ENCODE results near the gene NLRP1. TPM values are rescaled to one million over a fixed set of nuclear protein-coding genes. Genes with fewer than 3 reads are reported as not detected.
A peak's percentile ranks its signal among the peaks of the same experiment; 100 is the strongest.

Gene NLRP1
- total and polyA plus RNA-seq, 9 of the 15 experiments (the other 6 are each of a cell fraction or from before 2014, with no cell fraction given): 4.0 to 69.4 (median 27.7) TPM

- TF ChIP-seq CUX1 (CRISPR knock-in tag; IDR thresholded peaks at IDR 0.05) (no peak), EP400 (IDR thresholded peaks at IDR 0.05) (peak; percentile 97), XRCC4 (IDR thresholded peaks at IDR 0.05; ENCODE audit: extremely low read depth, insufficient read depth, insufficient read length) (no peak), RB1 (IDR thresholded peaks at IDR 0.05; ENCODE audit: low read depth) (peak; percentile 87), E2F8 (IDR thresholded peaks at IDR 0.05; ENCODE audit: low read depth, partially characterized antibody) (peak; percentile 84), ELF4 (CRISPR knock-in tag; IDR thresholded peaks at IDR 0.05) (no peak)
- TF ChIP-seq, protein P1, sequence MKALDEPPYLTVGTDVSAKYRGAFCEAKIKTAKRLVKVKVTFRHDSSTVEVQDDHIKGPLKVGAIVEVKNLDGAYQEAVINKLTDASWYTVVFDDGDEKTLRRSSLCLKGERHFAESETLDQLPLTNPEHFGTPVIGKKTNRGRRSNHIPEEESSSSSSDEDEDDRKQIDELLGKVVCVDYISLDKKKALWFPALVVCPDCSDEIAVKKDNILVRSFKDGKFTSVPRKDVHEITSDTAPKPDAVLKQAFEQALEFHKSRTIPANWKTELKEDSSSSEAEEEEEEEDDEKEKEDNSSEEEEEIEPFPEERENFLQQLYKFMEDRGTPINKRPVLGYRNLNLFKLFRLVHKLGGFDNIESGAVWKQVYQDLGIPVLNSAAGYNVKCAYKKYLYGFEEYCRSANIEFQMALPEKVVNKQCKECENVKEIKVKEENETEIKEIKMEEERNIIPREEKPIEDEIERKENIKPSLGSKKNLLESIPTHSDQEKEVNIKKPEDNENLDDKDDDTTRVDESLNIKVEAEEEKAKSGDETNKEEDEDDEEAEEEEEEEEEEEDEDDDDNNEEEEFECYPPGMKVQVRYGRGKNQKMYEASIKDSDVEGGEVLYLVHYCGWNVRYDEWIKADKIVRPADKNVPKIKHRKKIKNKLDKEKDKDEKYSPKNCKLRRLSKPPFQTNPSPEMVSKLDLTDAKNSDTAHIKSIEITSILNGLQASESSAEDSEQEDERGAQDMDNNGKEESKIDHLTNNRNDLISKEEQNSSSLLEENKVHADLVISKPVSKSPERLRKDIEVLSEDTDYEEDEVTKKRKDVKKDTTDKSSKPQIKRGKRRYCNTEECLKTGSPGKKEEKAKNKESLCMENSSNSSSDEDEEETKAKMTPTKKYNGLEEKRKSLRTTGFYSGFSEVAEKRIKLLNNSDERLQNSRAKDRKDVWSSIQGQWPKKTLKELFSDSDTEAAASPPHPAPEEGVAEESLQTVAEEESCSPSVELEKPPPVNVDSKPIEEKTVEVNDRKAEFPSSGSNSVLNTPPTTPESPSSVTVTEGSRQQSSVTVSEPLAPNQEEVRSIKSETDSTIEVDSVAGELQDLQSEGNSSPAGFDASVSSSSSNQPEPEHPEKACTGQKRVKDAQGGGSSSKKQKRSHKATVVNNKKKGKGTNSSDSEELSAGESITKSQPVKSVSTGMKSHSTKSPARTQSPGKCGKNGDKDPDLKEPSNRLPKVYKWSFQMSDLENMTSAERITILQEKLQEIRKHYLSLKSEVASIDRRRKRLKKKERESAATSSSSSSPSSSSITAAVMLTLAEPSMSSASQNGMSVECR (CRISPR knock-in tag; IDR thresholded peaks at IDR 0.05): no peak
- TF ChIP-seq, protein P2, sequence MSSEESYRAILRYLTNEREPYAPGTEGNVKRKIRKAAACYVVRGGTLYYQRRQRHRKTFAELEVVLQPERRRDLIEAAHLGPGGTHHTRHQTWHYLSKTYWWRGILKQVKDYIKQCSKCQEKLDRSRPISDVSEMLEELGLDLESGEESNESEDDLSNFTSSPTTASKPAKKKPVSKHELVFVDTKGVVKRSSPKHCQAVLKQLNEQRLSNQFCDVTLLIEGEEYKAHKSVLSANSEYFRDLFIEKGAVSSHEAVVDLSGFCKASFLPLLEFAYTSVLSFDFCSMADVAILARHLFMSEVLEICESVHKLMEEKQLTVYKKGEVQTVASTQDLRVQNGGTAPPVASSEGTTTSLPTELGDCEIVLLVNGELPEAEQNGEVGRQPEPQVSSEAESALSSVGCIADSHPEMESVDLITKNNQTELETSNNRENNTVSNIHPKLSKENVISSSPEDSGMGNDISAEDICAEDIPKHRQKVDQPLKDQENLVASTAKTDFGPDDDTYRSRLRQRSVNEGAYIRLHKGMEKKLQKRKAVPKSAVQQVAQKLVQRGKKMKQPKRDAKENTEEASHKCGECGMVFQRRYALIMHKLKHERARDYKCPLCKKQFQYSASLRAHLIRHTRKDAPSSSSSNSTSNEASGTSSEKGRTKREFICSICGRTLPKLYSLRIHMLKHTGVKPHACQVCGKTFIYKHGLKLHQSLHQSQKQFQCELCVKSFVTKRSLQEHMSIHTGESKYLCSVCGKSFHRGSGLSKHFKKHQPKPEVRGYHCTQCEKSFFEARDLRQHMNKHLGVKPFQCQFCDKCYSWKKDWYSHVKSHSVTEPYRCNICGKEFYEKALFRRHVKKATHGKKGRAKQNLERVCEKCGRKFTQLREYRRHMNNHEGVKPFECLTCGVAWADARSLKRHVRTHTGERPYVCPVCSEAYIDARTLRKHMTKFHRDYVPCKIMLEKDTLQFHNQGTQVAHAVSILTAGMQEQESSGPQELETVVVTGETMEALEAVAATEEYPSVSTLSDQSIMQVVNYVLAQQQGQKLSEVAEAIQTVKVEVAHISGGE (CRISPR knock-in tag; IDR thresholded peaks at IDR 0.05): peak; percentile 55 to 91 (median 71); a peak in 4 of 6 replicates
These were observed 97.8 kb downstream of the NLRP1 start, which contains the start of gene MIS12 (continued) for GRCh38 chr17:5486206-5487124.

Data from K562 (cell line).